GM23338 (cell line): ENCODE measurements around the gene RUNX1. TPM values are rescaled to one million over a fixed set of nuclear protein-coding genes. Genes with fewer than 3 reads are reported as not detected.
A peak's percentile ranks its signal among the peaks of the same experiment; 100 is the strongest.

Experiments
- ATAC-seq: fragments of 200-7000 bp; cut with Tn5 transposase; 3 replicates; pipeline ENCODE4 v1.9.1; 2020
- DNase-seq: peaks from one replicate; pipeline ENCODE4 v3.0.0-alpha.2; 2015; ENCODE audit warnings: low spot score
- H2AFZ ChIP-seq: fragments of 200-600 bp; sonication (generic); 2 replicates; pipeline ENCODE4 v1.8.0; 2016; ENCODE audit warnings: antibody characterized with exemption, mild to moderate bottlenecking, moderate library complexity
- H3F3A ChIP-seq: fragments of 200-600 bp; sonication (generic); replicated peaks from 2 replicates; pipeline ENCODE4 v1.8.0; 2017; ENCODE audit warnings: antibody characterized with exemption, mixed run types, low read depth
- H3K27ac ChIP-seq: fragments of 200-600 bp; sonication (generic); 2 replicates; pipeline ENCODE4 v1.6.1; 2016; ENCODE audit warnings: low read depth
- H3K27me3 ChIP-seq: fragments of 200-600 bp; sonication (generic); 2 replicates; pipeline ENCODE4 v1.8.0; 2016; ENCODE audit warnings: mild to moderate bottlenecking, mixed run types, moderate library complexity; ENCODE audit not compliant: insufficient read depth
- H3K36me3 ChIP-seq: fragments of 200-600 bp; sonication (generic); 2 replicates; pipeline ENCODE4 v1.8.0; 2016; ENCODE audit warnings: mild to moderate bottlenecking; ENCODE audit not compliant: insufficient read depth
- H3K4me1 ChIP-seq: fragments of 200-600 bp; sonication (generic); 2 replicates; pipeline ENCODE4 v1.8.0; 2016; ENCODE audit warnings: mild to moderate bottlenecking, moderate library complexity; ENCODE audit not compliant: insufficient read depth
- H3K4me2 ChIP-seq: fragments of 200-600 bp; sonication (generic); 2 replicates; pipeline ENCODE4 v1.7.1; 2017; ENCODE audit warnings: mixed run types
- H3K4me3 ChIP-seq: fragments of 200-600 bp; sonication (generic); 2 replicates; pipeline ENCODE4 v1.6.1; 2016; ENCODE audit warnings: mixed run types
- H3K79me2 ChIP-seq: fragments of 200-600 bp; sonication (generic); replicated peaks from 2 replicates; pipeline ENCODE4 v1.8.0; 2017; ENCODE audit warnings: mild to moderate bottlenecking; ENCODE audit not compliant: insufficient read depth
- H3K9me2 ChIP-seq: fragments of 200-600 bp; sonication (generic); 2 replicates; pipeline ENCODE4 v1.8.0; 2017; ENCODE audit not compliant: insufficient read depth
- H4K20me1 ChIP-seq: fragments of 200-600 bp; sonication (generic); replicated peaks from 2 replicates; pipeline ENCODE4 v1.8.0; 2017; ENCODE audit warnings: mild to moderate bottlenecking; ENCODE audit not compliant: insufficient read depth
- H3K27ac Mint-ChIP-seq: 2 replicates; pipeline ENCODE4 v1.8.0; 2020; ENCODE audit warnings: inconsistent platforms, mild to moderate bottlenecking, moderate library complexity, mixed read lengths
- H3K27me3 Mint-ChIP-seq: 3 replicates; pipeline ENCODE4 v1.8.0; 2022; ENCODE audit warnings: low read depth, mild to moderate bottlenecking, moderate library complexity, mixed read lengths, inconsistent platforms; ENCODE audit not compliant: insufficient read depth, poor library complexity
- H3K36me3 Mint-ChIP-seq: 3 replicates; pipeline ENCODE4 v1.8.0; 2021; ENCODE audit warnings: low read depth, mild to moderate bottlenecking, inconsistent platforms, moderate library complexity, mixed read lengths
- H3K4me1 Mint-ChIP-seq: 3 replicates; pipeline ENCODE4 v1.8.0; 2020; ENCODE audit warnings: mild to moderate bottlenecking, inconsistent platforms, mixed read lengths
- H3K4me3 Mint-ChIP-seq: 3 replicates; pipeline ENCODE4 v1.8.0; 2021; ENCODE audit warnings: moderate library complexity, mild to moderate bottlenecking, inconsistent platforms, mixed read lengths
- H3K9me3 Mint-ChIP-seq: 3 replicates; pipeline ENCODE4 v1.8.0; 2020; ENCODE audit warnings: moderate library complexity, mild to moderate bottlenecking, inconsistent platforms, mixed read lengths
- NANOG ChIP-seq: IDR thresholded peaks from 2 replicates; pipeline ENCODE4 v1.6.1; 2016; ENCODE audit warnings: antibody characterized with exemption, borderline replicate concordance
- polyA plus RNA-seq: library from polyadenylated mRNA; unstranded; fragments of >200 nt; fragmentation: Nextera tagmentation; extraction: Ambion mirVana; gene quantifications from 2 replicates; pipeline ENCODE4 v1.2.1, GENCODE V29; 2016
- total RNA-seq: library from RNA; depleted of rRNA; stranded (reverse); fragments of >200 nt; shearing (Covaris generic); gene quantifications from 2 replicates; pipeline ENCODE4 v1.2.3, GENCODE V29; 2014
- TF ChIP-seq, protein P1 (sequence below): IDR thresholded peaks from one replicate; pipeline ENCODE4 v1.6.1; 2018; ENCODE audit warnings: antibody characterized with exemption; ENCODE audit not compliant: unreplicated experiment
- TF ChIP-seq, protein P2 (sequence below), 2 experiments: fragments of 200-600 bp in 1 of 2; sonication (generic) in 1 of 2; conservative IDR thresholded peaks; 2 replicates each; pipeline versions ENCODE4 v1.5.1 to v1.6.1; 2016 to 2017; ENCODE audit warnings: antibody characterized with exemption in 2 of 2, low read depth in 2 of 2, mild to moderate bottlenecking in 2 of 2, moderate library complexity in 1 of 2
- TF ChIP-seq, protein P3 (sequence below): IDR thresholded peaks from 2 replicates; pipeline ENCODE4 v1.6.1; 2016; ENCODE audit warnings: antibody characterized with exemption

Gene RUNX1
- total and polyA plus RNA-seq, 2 experiments from 2014 or later = 0.29 to 1.1 TPM

DNA sequence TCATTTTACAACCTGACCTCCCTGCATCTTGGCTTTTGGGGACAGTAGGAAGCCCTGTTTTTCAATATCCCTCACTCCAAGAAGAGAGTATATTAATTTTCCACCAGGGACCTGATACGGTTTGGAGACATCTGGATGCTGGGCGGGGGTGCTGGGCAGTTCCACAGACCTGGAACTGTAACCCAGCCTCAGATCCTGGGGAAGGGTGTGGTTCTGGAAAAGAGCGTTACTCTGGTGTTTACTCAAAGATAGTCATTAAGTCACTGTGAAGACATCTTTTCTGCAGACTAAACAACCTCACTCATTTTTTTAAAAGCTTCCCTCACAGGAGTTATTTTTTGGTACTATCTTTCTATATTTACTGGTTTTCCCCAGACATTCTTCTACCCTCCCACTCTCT, 190.5 kb downstream of the RUNX1 start (continued):
- TF ChIP-seq, protein P1, sequence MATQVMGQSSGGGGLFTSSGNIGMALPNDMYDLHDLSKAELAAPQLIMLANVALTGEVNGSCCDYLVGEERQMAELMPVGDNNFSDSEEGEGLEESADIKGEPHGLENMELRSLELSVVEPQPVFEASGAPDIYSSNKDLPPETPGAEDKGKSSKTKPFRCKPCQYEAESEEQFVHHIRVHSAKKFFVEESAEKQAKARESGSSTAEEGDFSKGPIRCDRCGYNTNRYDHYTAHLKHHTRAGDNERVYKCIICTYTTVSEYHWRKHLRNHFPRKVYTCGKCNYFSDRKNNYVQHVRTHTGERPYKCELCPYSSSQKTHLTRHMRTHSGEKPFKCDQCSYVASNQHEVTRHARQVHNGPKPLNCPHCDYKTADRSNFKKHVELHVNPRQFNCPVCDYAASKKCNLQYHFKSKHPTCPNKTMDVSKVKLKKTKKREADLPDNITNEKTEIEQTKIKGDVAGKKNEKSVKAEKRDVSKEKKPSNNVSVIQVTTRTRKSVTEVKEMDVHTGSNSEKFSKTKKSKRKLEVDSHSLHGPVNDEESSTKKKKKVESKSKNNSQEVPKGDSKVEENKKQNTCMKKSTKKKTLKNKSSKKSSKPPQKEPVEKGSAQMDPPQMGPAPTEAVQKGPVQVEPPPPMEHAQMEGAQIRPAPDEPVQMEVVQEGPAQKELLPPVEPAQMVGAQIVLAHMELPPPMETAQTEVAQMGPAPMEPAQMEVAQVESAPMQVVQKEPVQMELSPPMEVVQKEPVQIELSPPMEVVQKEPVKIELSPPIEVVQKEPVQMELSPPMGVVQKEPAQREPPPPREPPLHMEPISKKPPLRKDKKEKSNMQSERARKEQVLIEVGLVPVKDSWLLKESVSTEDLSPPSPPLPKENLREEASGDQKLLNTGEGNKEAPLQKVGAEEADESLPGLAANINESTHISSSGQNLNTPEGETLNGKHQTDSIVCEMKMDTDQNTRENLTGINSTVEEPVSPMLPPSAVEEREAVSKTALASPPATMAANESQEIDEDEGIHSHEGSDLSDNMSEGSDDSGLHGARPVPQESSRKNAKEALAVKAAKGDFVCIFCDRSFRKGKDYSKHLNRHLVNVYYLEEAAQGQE = no peak
- no peak for TF ChIP-seq NANOG

DNA sequence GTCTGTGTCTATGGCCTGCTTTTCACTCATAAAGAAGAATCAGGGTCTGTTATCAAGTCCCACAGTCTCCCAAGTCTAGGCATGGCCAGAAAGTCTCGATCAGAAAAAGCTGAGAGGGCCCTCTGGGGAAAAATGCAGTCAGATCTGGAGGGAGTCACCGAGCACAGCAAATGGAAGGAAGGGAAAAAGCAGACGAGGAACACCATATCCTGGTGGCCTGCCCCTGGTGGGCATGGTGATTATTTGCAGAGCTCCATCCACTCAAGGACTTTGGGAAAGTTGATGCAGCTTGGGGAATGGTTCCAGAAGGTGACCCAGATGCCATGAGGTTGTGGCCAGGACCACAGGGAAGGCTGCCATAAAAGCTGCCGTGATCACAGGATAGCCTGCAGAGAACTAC, 191.2 kb downstream of the RUNX1 start:
- no peaks in the 10 kb centered on the region for H3K9me3 Mint-ChIP-seq
- H3K36me3 ChIP-seq = no peaks in the 10 kb centered on the region
- no peaks in the 10 kb centered on the region for H3K4me1 ChIP-seq
- H3K79me2 ChIP-seq = no peaks in the 10 kb centered on the region
- no peak overlapping the region for H2AFZ ChIP-seq
- DNase-seq (peak; percentile 45), ATAC-seq (peak; percentile 88)
- peaks cover 9% of the 10 kb centered on the region for H3K27me3 Mint-ChIP-seq
- no peaks in the 10 kb centered on the region for H3F3A ChIP-seq
- no peak overlapping the region for H3K27ac Mint-ChIP-seq
- H3K4me3 ChIP-seq = no peak overlapping the region
- H3K27me3 ChIP-seq = 0 out of 2 replicates have a peak, but pooled peaks cover 4% of the 10 kb centered on the region
- H3K4me3 Mint-ChIP-seq = no peak overlapping the region
- H3K4me1 Mint-ChIP-seq = peaks cover 4% of the 10 kb centered on the region; the same call in 2 of the 3 replicates
- H3K36me3 Mint-ChIP-seq = no peaks in the 10 kb centered on the region
- H3K27ac ChIP-seq = no peak overlapping the region
- no peaks in the 10 kb centered on the region for H4K20me1 ChIP-seq
- H3K4me2 ChIP-seq = no peak overlapping the region
- TF ChIP-seq, protein P2, sequence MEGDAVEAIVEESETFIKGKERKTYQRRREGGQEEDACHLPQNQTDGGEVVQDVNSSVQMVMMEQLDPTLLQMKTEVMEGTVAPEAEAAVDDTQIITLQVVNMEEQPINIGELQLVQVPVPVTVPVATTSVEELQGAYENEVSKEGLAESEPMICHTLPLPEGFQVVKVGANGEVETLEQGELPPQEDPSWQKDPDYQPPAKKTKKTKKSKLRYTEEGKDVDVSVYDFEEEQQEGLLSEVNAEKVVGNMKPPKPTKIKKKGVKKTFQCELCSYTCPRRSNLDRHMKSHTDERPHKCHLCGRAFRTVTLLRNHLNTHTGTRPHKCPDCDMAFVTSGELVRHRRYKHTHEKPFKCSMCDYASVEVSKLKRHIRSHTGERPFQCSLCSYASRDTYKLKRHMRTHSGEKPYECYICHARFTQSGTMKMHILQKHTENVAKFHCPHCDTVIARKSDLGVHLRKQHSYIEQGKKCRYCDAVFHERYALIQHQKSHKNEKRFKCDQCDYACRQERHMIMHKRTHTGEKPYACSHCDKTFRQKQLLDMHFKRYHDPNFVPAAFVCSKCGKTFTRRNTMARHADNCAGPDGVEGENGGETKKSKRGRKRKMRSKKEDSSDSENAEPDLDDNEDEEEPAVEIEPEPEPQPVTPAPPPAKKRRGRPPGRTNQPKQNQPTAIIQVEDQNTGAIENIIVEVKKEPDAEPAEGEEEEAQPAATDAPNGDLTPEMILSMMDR (conservative IDR thresholded peaks at IDR 0.05; ENCODE audit: low read depth in 2 of 2) = peak; percentile 28 to 44; a peak in 3 of 4 replicates
- TF ChIP-seq, protein P3, sequence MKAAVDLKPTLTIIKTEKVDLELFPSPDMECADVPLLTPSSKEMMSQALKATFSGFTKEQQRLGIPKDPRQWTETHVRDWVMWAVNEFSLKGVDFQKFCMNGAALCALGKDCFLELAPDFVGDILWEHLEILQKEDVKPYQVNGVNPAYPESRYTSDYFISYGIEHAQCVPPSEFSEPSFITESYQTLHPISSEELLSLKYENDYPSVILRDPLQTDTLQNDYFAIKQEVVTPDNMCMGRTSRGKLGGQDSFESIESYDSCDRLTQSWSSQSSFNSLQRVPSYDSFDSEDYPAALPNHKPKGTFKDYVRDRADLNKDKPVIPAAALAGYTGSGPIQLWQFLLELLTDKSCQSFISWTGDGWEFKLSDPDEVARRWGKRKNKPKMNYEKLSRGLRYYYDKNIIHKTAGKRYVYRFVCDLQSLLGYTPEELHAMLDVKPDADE = no peak
- H3K9me2 ChIP-seq = no peaks in the 10 kb centered on the region

DNA sequence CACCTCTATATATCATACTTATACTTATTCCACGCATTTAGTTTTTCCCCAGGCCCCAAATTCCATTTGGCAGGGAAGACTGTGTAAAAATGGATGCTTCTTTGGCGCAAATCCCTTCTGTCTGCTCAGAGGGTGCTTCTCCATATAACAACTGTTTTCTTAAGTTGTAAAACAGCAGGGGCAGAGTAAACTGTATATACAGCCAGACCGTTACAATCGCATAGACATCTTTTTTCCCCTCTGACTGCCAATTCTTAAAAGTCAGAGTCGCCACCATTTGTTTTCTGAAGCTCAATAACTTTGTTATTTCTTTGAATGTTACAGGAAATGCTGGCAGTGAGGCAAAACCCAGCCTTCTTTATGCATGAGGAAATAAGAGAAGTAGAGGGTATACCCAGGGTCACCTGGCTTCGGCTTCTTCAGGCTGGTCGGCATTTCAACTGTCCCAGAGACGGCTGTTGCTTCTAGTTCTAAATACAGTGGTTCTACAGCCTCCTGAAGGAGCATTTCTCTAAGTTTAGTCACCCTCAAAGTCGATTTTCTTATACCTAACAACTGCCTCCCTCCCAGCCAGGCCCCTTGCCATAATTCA, 191.9 kb downstream of the RUNX1 start:
- H3F3A ChIP-seq = no peaks in the 10 kb centered on the region
- H3K4me1 ChIP-seq = no peaks in the 10 kb centered on the region
- no peak overlapping the region for H3K4me3 ChIP-seq
- no peak overlapping the region for H3K4me2 ChIP-seq
- ATAC-seq (no peak), DNase-seq (no peak)
- no peaks in the 10 kb centered on the region for H3K36me3 ChIP-seq
- H3K36me3 Mint-ChIP-seq = no peaks in the 10 kb centered on the region
- no peaks in the 10 kb centered on the region for H3K79me2 ChIP-seq
- no peak overlapping the region for H3K4me3 Mint-ChIP-seq
- H3K27me3 ChIP-seq = no peaks in the 10 kb centered on the region
- H3K27ac ChIP-seq = no peak overlapping the region
- H3K9me2 ChIP-seq = no peaks in the 10 kb centered on the region
- H4K20me1 ChIP-seq = no peaks in the 10 kb centered on the region
- H3K27me3 Mint-ChIP-seq = peaks cover 9% of the 10 kb centered on the region
- H2AFZ ChIP-seq = no peak overlapping the region
- H3K4me1 Mint-ChIP-seq = peaks cover 10% of the 10 kb centered on the region
- H3K9me3 Mint-ChIP-seq = no peaks in the 10 kb centered on the region
- no peak overlapping the region for H3K27ac Mint-ChIP-seq
- TF ChIP-seq, protein P1 = no peak
